Urinary bladder (tissue), 4 donors: ENCODE data around the gene PRRG3. TPM values are rescaled to one million over a fixed set of nuclear protein-coding genes. Genes with fewer than 3 reads are reported as not detected.

ENCODE experiments used
- DNase-seq: peaks from one replicate; pipeline ENCODE4 v3.0.0-alpha.2; 2015; ENCODE audit errors: extremely low spot score
- H3K27ac ChIP-seq: one replicate; pipeline ENCODE4 v1.5.1; 2013; ENCODE audit warnings: low read depth, mild to moderate bottlenecking, moderate library complexity
- H3K36me3 ChIP-seq: one replicate; pipeline ENCODE4 v1.6.1; 2013; ENCODE audit warnings: mild to moderate bottlenecking, moderate library complexity; ENCODE audit not compliant: insufficient read depth
- H3K4me1 ChIP-seq: one replicate; pipeline ENCODE4 v1.6.1; 2013; ENCODE audit warnings: mild to moderate bottlenecking, moderate library complexity; ENCODE audit not compliant: insufficient read depth
- H3K4me3 ChIP-seq: one replicate; pipeline ENCODE4 v1.5.1; 2013; ENCODE audit warnings: low read depth, low read length
- WGBS: extraction: QIAGEN DNeasy Blood & Tissue Kit; methylation state at CpG from one replicate; pipeline ENCODE4 v1.1.7; 2013; 5-methylcytosine and 5-hydroxymethylcytosine counted together
- polyA plus RNA-seq: library from polyadenylated mRNA; stranded (reverse); fragments of 200-250 nt; gene quantifications from one replicate; pipeline ENCODE4 v1.2.3, GENCODE V29; 2013
- total RNA-seq: library from RNA; depleted of rRNA; stranded (reverse); fragments of >200 nt; gene quantifications from one replicate; pipeline ENCODE4 v1.2.3, GENCODE V29; 2014
- donor health status: healthy with polysubstance abuse.
- donor health status: healthy.

Gene PRRG3
- total and polyA plus RNA-seq, 2 donors: 1.3 to 15.2 TPM

- WGBS: 53% methylated on average over 5 of the region's 5 CpGs
- H3K4me3 ChIP-seq: no peak overlapping the region
- DNase-seq: no peak
- H3K4me1 ChIP-seq: no peaks in the 10 kb centered on the region
- H3K36me3 ChIP-seq: no peaks in the 10 kb centered on the region
- no peak overlapping the region for H3K27ac ChIP-seq
Observed at GRCh38 chrX:151714362-151714761, 19.1 kb downstream of the PRRG3 start.

- 71% methylated on average over 3 of the region's 3 CpGs for WGBS
- no peak within 1 kb of the TSS for H3K4me3 ChIP-seq
- H3K27ac ChIP-seq: no peak within 1 kb of the TSS
- no peak for DNase-seq
- H3K36me3 ChIP-seq: no peaks in the 10 kb centered on the region
- no peaks in the 10 kb centered on the region for H3K4me1 ChIP-seq
Observed at GRCh38 chrX:151715752-151716151, 20.5 kb downstream of the PRRG3 start, which contains the start of gene FATE1. Gene FATE1, plus strand, starts transcription at chrX:151716035. Its CDS starts 85 bp downstream, at chrX:151716120.

GRCh38 chrX:151722241-151722846 is 27.1 kb downstream of the PRRG3 start:
- WGBS: 46% methylated on average over 24 of the region's 24 CpGs
- no peak overlapping the region for H3K27ac ChIP-seq
- DNase-seq: no peak

GRCh38 chrX:151723156-151723760 is 28.0 kb downstream of the PRRG3 start:
- no peak overlapping the region for H3K27ac ChIP-seq
- H3K36me3 ChIP-seq: no peaks in the 10 kb centered on the region
- no peak for DNase-seq
- WGBS: 85% methylated on average over 7 of the region's 7 CpGs
- no peak overlapping the region for H3K4me3 ChIP-seq
- no peaks in the 10 kb centered on the region for H3K4me1 ChIP-seq

More at GRCh38 chrX:151722241-151722846, 27.1 kb downstream of the PRRG3 start:
- no peaks in the 10 kb centered on the region for H3K4me1 ChIP-seq
- no peaks in the 10 kb centered on the region for H3K36me3 ChIP-seq
- no peak overlapping the region for H3K4me3 ChIP-seq

- DNase-seq: no peak
- 58% methylated on average over 7 of the region's 7 CpGs for WGBS
- Histone ChIP-seq H3K4me1 (no peaks in the 10 kb centered on the region), H3K27ac (no peak overlapping the region), H3K4me3 (no peak overlapping the region), H3K36me3 (no peaks in the 10 kb centered on the region)
Observed at GRCh38 chrX:151724563-151725337, 29.5 kb downstream of the PRRG3 start.

- Histone ChIP-seq H3K4me1 (no peaks in the 10 kb centered on the region), H3K4me3 (no peak overlapping the region), H3K27ac (no peak overlapping the region), H3K36me3 (no peaks in the 10 kb centered on the region)
- no peak for DNase-seq
- WGBS: 75% methylated on average over 1 of the region's 1 CpG
Observed at GRCh38 chrX:151725338-151725614, 30.0 kb downstream of the PRRG3 start.

- no peak overlapping the region for H3K27ac ChIP-seq
- DNase-seq: no peak
- no peak overlapping the region for H3K4me3 ChIP-seq
- WGBS: 89% methylated on average over 5 of the region's 5 CpGs
- H3K4me1 ChIP-seq: no peaks in the 10 kb centered on the region
- no peaks in the 10 kb centered on the region for H3K36me3 ChIP-seq
Observed at GRCh38 chrX:151726751-151727150, 31.5 kb downstream of the PRRG3 start.

- no peak for DNase-seq
- Histone ChIP-seq H3K36me3 (no peaks in the 10 kb centered on the region), H3K4me1 (no peaks in the 10 kb centered on the region), H3K27ac (no peak overlapping the region), H3K4me3 (no peak overlapping the region)
- 93% methylated on average over 4 of the region's 4 CpGs for WGBS
Observed at GRCh38 chrX:151727346-151727745, 32.1 kb downstream of the PRRG3 start.

GRCh38 chrX:151729056-151729725 is 33.9 kb downstream of the PRRG3 start:
- H3K36me3 ChIP-seq: no peaks in the 10 kb centered on the region
- no peak overlapping the region for H3K27ac ChIP-seq
- H3K4me3 ChIP-seq: no peak overlapping the region
- WGBS: 94% methylated on average over 4 of the region's 4 CpGs
- H3K4me1 ChIP-seq: no peaks in the 10 kb centered on the region
- DNase-seq: no peak

GRCh38 chrX:151734446-151734845 is 39.2 kb downstream of the PRRG3 start, which contains the start of gene CNGA2:
Gene CNGA2, plus strand, starts transcription at chrX:151734746. Its CDS starts 3,738 bp downstream, at chrX:151738484.
- H3K27ac ChIP-seq: no peak within 1 kb of the TSS
- no peak within 1 kb of the TSS for H3K4me3 ChIP-seq
- no peak for DNase-seq
- no peaks in the 10 kb centered on the region for H3K36me3 ChIP-seq
- WGBS: 87% methylated on average over 4 of the region's 4 CpGs
- no peaks in the 10 kb centered on the region for H3K4me1 ChIP-seq

GRCh38 chrX:151735219-151735618 is 40.0 kb downstream of the PRRG3 start:
- H3K27ac ChIP-seq: no peak overlapping the region
- DNase-seq: no peak
- no peak overlapping the region for H3K4me3 ChIP-seq
- no peaks in the 10 kb centered on the region for H3K36me3 ChIP-seq
- H3K4me1 ChIP-seq: no peaks in the 10 kb centered on the region
- WGBS: 72% methylated on average over 2 of the region's 2 CpGs

GRCh38 chrX:151736685-151737084 is 41.4 kb downstream of the PRRG3 start:
- H3K4me1 ChIP-seq: no peaks in the 10 kb centered on the region
- no peak for DNase-seq
- H3K4me3 ChIP-seq: no peak overlapping the region
- H3K36me3 ChIP-seq: no peaks in the 10 kb centered on the region
- H3K27ac ChIP-seq: no peak overlapping the region
- 86% methylated on average over 6 of the region's 6 CpGs for WGBS

GRCh38 chrX:151737494-151737893 is 42.2 kb downstream of the PRRG3 start:
- no peak for DNase-seq
- Histone ChIP-seq H3K27ac (no peak overlapping the region), H3K4me1 (no peaks in the 10 kb centered on the region), H3K4me3 (no peak overlapping the region), H3K36me3 (no peaks in the 10 kb centered on the region)
- 41% methylated on average over 5 of the region's 5 CpGs for WGBS
